Natural killer cell (primary cell): Measurements from ENCODE around the gene CTDP1. TPM values are rescaled to one million over a fixed set of nuclear protein-coding genes. Genes with fewer than 3 reads are reported as not detected.

Experiments used
- ATAC-seq, 3 donors: fragments of 150-1000 bp in 2 of 3; fragments of 200-7000 bp in 1 of 3; cut with Tn5 transposase; 1 replicate in 1 of 3; 2 replicates in 2 of 3; pipeline ENCODE4 v1.10.0; 2021; ENCODE audit warnings: mild to moderate bottlenecking in 2 of 3, moderate library complexity in 2 of 3
- DNase-seq, 2 donors: peaks; one replicate each; pipeline versions ENCODE4 v3.0.0 to v3.0.0-alpha.2; 2013 to 2021; ENCODE audit warnings: mixed read lengths in 1 of 2
- H3K27ac ChIP-seq: one replicate; pipeline ENCODE4 v1.5.1; 2013; ENCODE audit warnings: mild to moderate bottlenecking, low read length
- H3K27me3 ChIP-seq: one replicate; pipeline ENCODE4 v1.6.1; 2013; ENCODE audit warnings: low read length; ENCODE audit not compliant: control insufficient read depth, insufficient read depth
- H3K36me3 ChIP-seq: one replicate; pipeline ENCODE4 v1.6.1; 2013; ENCODE audit warnings: low read length; ENCODE audit not compliant: control insufficient read depth, insufficient read depth
- H3K4me1 ChIP-seq: one replicate; pipeline ENCODE4 v1.6.1; 2013; ENCODE audit warnings: low read length; ENCODE audit not compliant: control insufficient read depth, insufficient read depth
- H3K4me3 ChIP-seq: one replicate; pipeline ENCODE4 v1.5.1; 2013; ENCODE audit warnings: low read length
- H3K9me3 ChIP-seq: one replicate; pipeline ENCODE4 v1.6.1; 2013; ENCODE audit warnings: low read length; ENCODE audit not compliant: control insufficient read depth, insufficient read depth
- H3K27ac Mint-ChIP-seq, 2 donors: one replicate each; pipeline ENCODE4 v1.8.0; 2022; ENCODE audit warnings: mild to moderate bottlenecking in 2 of 2, mixed read lengths in 2 of 2, moderate library complexity in 1 of 2
- H3K27me3 Mint-ChIP-seq, 2 donors: one replicate each; pipeline ENCODE4 v1.8.0; 2022; ENCODE audit warnings: low read depth in 2 of 2, mixed read lengths in 2 of 2
- H3K36me3 Mint-ChIP-seq: one replicate; pipeline ENCODE4 v1.8.0; 2022; ENCODE audit warnings: mixed read lengths
- H3K4me1 Mint-ChIP-seq, 2 donors: one replicate each; pipeline ENCODE4 v1.8.0; 2022; ENCODE audit warnings: mixed read lengths in 2 of 2
- H3K4me3 Mint-ChIP-seq: one replicate; pipeline ENCODE4 v1.8.0; 2022; ENCODE audit warnings: mild to moderate bottlenecking, moderate library complexity, mixed read lengths
- H3K9me3 Mint-ChIP-seq, 2 donors: one replicate each; pipeline ENCODE4 v1.8.0; 2022; ENCODE audit warnings: mixed read lengths in 2 of 2
- CTCF ChIP-seq: fragments of 200-600 bp; IDR thresholded peaks from one replicate; pipeline ENCODE4 v1.8.0; 2022; ENCODE audit warnings: antibody characterized with exemption
- WGBS: methylation state at CpG from one replicate; pipeline ENCODE4 v1.1.7; 2013; ENCODE audit warnings: missing lambda C conversion rate; ENCODE audit not compliant: insufficient coverage; 5-methylcytosine and 5-hydroxymethylcytosine counted together
- intact Hi-C: fragments of 100-400 bp; cut with micrococcal nuclease; formaldehyde crosslinking; loops from one replicate; pipeline ENCODE4 v1.14.2; 2022
- total RNA-seq, 4 donors: library from RNA; stranded (reverse); fragments of 120-200 nt in 1 of 4; gene quantifications; one replicate each; pipeline versions ENCODE4 v1.2.3 to v1.2.4, GENCODE V29; 2013 to 2022

Gene CTDP1
- total RNA-seq, 3 donors from 2014 or later (not counting 1 experiment from before 2014, with no cell fraction given): 66.9 to 89.4 (median 77.1) TPM

- DNase-seq (no peak), ATAC-seq (no peak)
- 96% methylated on average over 47 of the region's 47 CpGs for WGBS
- TF ChIP-seq CTCF: no peak
- Histone ChIP-seq H3K4me3 (no peak overlapping the region), H3K4me1 (no peaks in the 10 kb centered on the region), H3K9me3 (no peaks in the 10 kb centered on the region), H3K27me3 (no peaks in the 10 kb centered on the region), H3K36me3 (peaks cover 74% of the 10 kb centered on the region), H3K27ac (no peak overlapping the region)
- Mint-ChIP-seq H3K27me3 (no peaks in the 10 kb centered on the region), H3K27ac (no peak overlapping the region), H3K36me3 (peaks cover 8% of the 10 kb centered on the region), H3K4me1 (peaks cover 4 to 13% of the 10 kb centered on the region in 2 donors), H3K9me3 (no peaks in the 10 kb centered on the region), H3K4me3 (no peak overlapping the region)
- intact Hi-C loops: no loop called here
Observed at GRCh38 chr18:79714531-79715240, 35.1 kb downstream of the CTDP1 start.

GRCh38 chr18:79715280-79715679 is 35.7 kb downstream of the CTDP1 start:
- intact Hi-C loops: no loop called here
- no peak overlapping the region for H3K27ac Mint-ChIP-seq
- peaks cover 73% of the 10 kb centered on the region for H3K36me3 ChIP-seq

GRCh38 chr18:79717059-79717458 is 37.5 kb downstream of the CTDP1 start:
- 96% methylated on average over 7 of the region's 7 CpGs for whole genome bisulfite sequencing
- no peaks in the 10 kb centered on the region for H3K27me3 Mint-ChIP-seq
- no peaks in the 10 kb centered on the region for H3K9me3 Mint-ChIP-seq
- peak in 2 of 3 donors; percentile 12 to 14 for ATAC-seq
- H3K27ac Mint-ChIP-seq: no peak overlapping the region
- H3K27me3 ChIP-seq: no peaks in the 10 kb centered on the region
- no peak overlapping the region for H3K27ac ChIP-seq
- peaks cover 16% of the 10 kb centered on the region for H3K36me3 Mint-ChIP-seq
- no peaks in the 10 kb centered on the region for H3K4me1 ChIP-seq
- no peaks in the 10 kb centered on the region for H3K9me3 ChIP-seq
- DNase-seq: no peak
- H3K4me1 Mint-ChIP-seq: peaks cover 10 to 13% of the 10 kb centered on the region in 2 donors
- peaks cover 75% of the 10 kb centered on the region for H3K36me3 ChIP-seq
- intact Hi-C loops: no loop called here
- H3K4me3 Mint-ChIP-seq: no peak overlapping the region
- no peak for TF ChIP-seq CTCF
- no peak overlapping the region for H3K4me3 ChIP-seq

More at GRCh38 chr18:79715280-79715679, 35.7 kb downstream of the CTDP1 start:
- no peak overlapping the region for H3K4me3 ChIP-seq
- H3K27me3 Mint-ChIP-seq: no peaks in the 10 kb centered on the region
- 97% methylated on average over 26 of the region's 26 CpGs for whole genome bisulfite sequencing
- no peaks in the 10 kb centered on the region for H3K9me3 Mint-ChIP-seq
- peaks cover 4 to 13% of the 10 kb centered on the region in 2 donors for H3K4me1 Mint-ChIP-seq
- H3K4me3 Mint-ChIP-seq: no peak overlapping the region
- H3K27me3 ChIP-seq: no peaks in the 10 kb centered on the region
- no peak for TF ChIP-seq CTCF
- DNase-seq: no peak
- no peak overlapping the region for H3K27ac ChIP-seq
- H3K36me3 Mint-ChIP-seq: peaks cover 8% of the 10 kb centered on the region
- ATAC-seq: no peak
- no peaks in the 10 kb centered on the region for H3K4me1 ChIP-seq
- no peaks in the 10 kb centered on the region for H3K9me3 ChIP-seq
